Measurements from ENCODE around the gene PTPRK. TPM values are rescaled to one million over a fixed set of nuclear protein-coding genes. Genes with fewer than 3 reads are reported as not detected.

The PTPRK gene
- polyA plus RNA-seq, 3 donors, result 0.01 TPM; not detected in 2

- WGBS (ENCODE audit: insufficient coverage), result no CpG with 5 or more reads among the region's 6 CpGs
- H3K79me2 ChIP-seq (ENCODE audit: insufficient read depth, low read length), result no peaks in the 10 kb centered on the region
- peaks cover 19% of the 10 kb centered on the region for H3K4me1 Mint-ChIP-seq
- no peak overlapping the region for H3K4me2 ChIP-seq (replicated peaks; ENCODE audit: extremely low read depth, low read length, poor library complexity, severe bottlenecking)
- no peak overlapping the region for H3K27ac Mint-ChIP-seq
- H4K20me1 ChIP-seq (ENCODE audit: insufficient read depth, low read length), result no peaks in the 10 kb centered on the region
- H2AFZ ChIP-seq (ENCODE audit: insufficient read depth, low read depth, low read length, poor library complexity, severe bottlenecking), result no peak overlapping the region
- H3K27me3 ChIP-seq (ENCODE audit: control insufficient read depth in 2 of 2, insufficient read depth in 2 of 2, low read length in 2 of 2), result peaks cover 34 to 45% of the 10 kb centered on the region in 2 donors
- no peak overlapping the region for H3K27ac ChIP-seq (ENCODE audit: low read depth in 1 of 2, low read length in 2 of 2)
- intact Hi-C loops (cut with micrococcal nuclease), result no loop called here
- H3K9me3 Mint-ChIP-seq, result peaks cover 0 to 20% (median 12%) of the 10 kb centered on the region in 7 donors
- H3K9ac ChIP-seq (ENCODE audit: insufficient read depth, low read length, poor library complexity, severe bottlenecking), result no peak overlapping the region
- no peak for DNase-seq
- H3K4me1 ChIP-seq (ENCODE audit: control insufficient read depth in 1 of 2, insufficient read depth in 2 of 2, low read length in 2 of 2), result peaks cover 16 to 17% of the 10 kb centered on the region in 2 donors
- no peaks in the 10 kb centered on the region for H3K36me3 ChIP-seq (replicated peaks in 1 of 2; ENCODE audit: control insufficient read depth in 1 of 2, insufficient read depth in 2 of 2, low read length in 2 of 2)
- no peak overlapping the region for H3K4me3 Mint-ChIP-seq
- H3K27me3 Mint-ChIP-seq (ENCODE audit: low read depth in 3 of 3), result peaks cover 30 to 52% (median 37%) of the 10 kb centered on the region in 3 donors
- no peak overlapping the region for H3K4me3 ChIP-seq (replicated peaks in 1 of 3; ENCODE audit: low read depth in 2 of 3, low read length in 3 of 3)
- TF ChIP-seq CTCF (IDR thresholded peaks at IDR 0.05), result no peak
- H3K9me3 ChIP-seq (replicated peaks in 1 of 2; ENCODE audit: control insufficient read depth in 1 of 2, insufficient read depth in 1 of 2, low read length in 2 of 2), result peaks cover 0 to 14% of the 10 kb centered on the region in 2 donors
- H3K36me3 Mint-ChIP-seq, result peaks cover 4 to 11% of the 10 kb centered on the region in 2 donors
Measured at GRCh38 chr6:128515550-128516513, 4.6 kb downstream of the PTPRK start.

DNA sequence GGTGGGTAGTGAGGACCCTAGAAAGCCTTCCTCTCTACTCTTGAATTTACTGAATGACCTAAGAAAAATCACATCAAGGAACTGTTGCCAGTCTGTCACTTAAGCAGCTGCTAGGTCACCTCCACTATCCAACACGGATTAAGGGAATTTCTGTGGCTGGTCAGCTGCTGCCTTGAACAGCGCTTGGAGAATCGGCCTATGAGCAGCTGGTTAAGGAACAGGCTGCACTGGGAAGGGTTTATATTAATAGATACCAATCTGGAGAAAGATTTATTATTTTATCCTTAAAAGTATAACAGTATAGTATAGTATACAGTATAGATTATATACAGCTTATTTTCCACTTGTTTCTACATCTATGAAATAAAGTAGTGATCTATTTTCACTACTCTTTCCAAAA lies 6.5 kb downstream of the PTPRK start:
- no peak overlapping the region for H3K4me2 ChIP-seq (replicated peaks; ENCODE audit: extremely low read depth, low read length, poor library complexity, severe bottlenecking)
- no peaks in the 10 kb centered on the region for H3K36me3 ChIP-seq (replicated peaks in 1 of 2; ENCODE audit: control insufficient read depth in 1 of 2, insufficient read depth in 2 of 2, low read length in 2 of 2)
- no peak for DNase-seq
- peaks cover under 1 to 1% of the 10 kb centered on the region in 2 donors for H3K4me1 ChIP-seq (ENCODE audit: control insufficient read depth in 1 of 2, insufficient read depth in 2 of 2, low read length in 2 of 2)
- Mint-ChIP-seq H3K4me3 (no peak overlapping the region), H3K27ac (no peak overlapping the region), H3K4me1 (peaks cover 3% of the 10 kb centered on the region), H3K27me3 (ENCODE audit: low read depth in 3 of 3) (peaks cover 12 to 33% (median 21%) of the 10 kb centered on the region in 3 donors), H3K36me3 (peaks cover 0 to 2% of the 10 kb centered on the region in 2 donors), H3K9me3 (peaks cover 0 to 4% (median 0%) of the 10 kb centered on the region in 7 donors)
- peaks cover 20 to 27% of the 10 kb centered on the region in 2 donors for H3K27me3 ChIP-seq (ENCODE audit: control insufficient read depth in 2 of 2, insufficient read depth in 2 of 2, low read length in 2 of 2)
- H3K79me2 ChIP-seq (ENCODE audit: insufficient read depth, low read length), result no peaks in the 10 kb centered on the region
- no peak overlapping the region for H2AFZ ChIP-seq (ENCODE audit: insufficient read depth, low read depth, low read length, poor library complexity, severe bottlenecking)
- TF ChIP-seq CTCF (IDR thresholded peaks at IDR 0.05), result no peak
- H3K27ac ChIP-seq (ENCODE audit: low read depth in 1 of 2, low read length in 2 of 2), result no peak overlapping the region
- H3K9ac ChIP-seq (ENCODE audit: insufficient read depth, low read length, poor library complexity, severe bottlenecking), result no peak overlapping the region
- WGBS (ENCODE audit: insufficient coverage), result no CpG with 5 or more reads among the region's 3 CpGs
- no peaks in the 10 kb centered on the region for H4K20me1 ChIP-seq (ENCODE audit: insufficient read depth, low read length)
- no peak overlapping the region for H3K4me3 ChIP-seq (replicated peaks in 1 of 3; ENCODE audit: low read depth in 2 of 3, low read length in 3 of 3)
- no peaks in the 10 kb centered on the region for H3K9me3 ChIP-seq (replicated peaks in 1 of 2; ENCODE audit: control insufficient read depth in 1 of 2, insufficient read depth in 1 of 2, low read length in 2 of 2)
- intact Hi-C loops (cut with micrococcal nuclease), result no loop called here

Measured in CD14-positive monocyte (primary cell).